DMS79 (cell line): Measurements from ENCODE around the gene VPS16.
"Not testable (repeated sequence)": the region's sequence is repeated elsewhere in the genome, so short reads cannot be mapped to it uniquely, and the experiment has no call there.

Source experiments
- DNase-seq: peaks from one replicate; lab custom pipeline; 2025; lab: John Stamatoyannopoulos, UW

The VPS16 gene

GRCh38 chr20:2871661-2872458 lies 31.3 kb downstream of the VPS16 start:
- DNase-seq = no peak

- DNase-seq = peak; percentile 6
These were observed 32.0 kb downstream of the VPS16 start for GRCh38 chr20:2872459-2873009.

- DNase-seq = peak; percentile 58
These were observed 32.6 kb downstream of the VPS16 start, which contains the start of gene PTPRA for GRCh38 chr20:2873010-2873746. Gene PTPRA, plus strand, starts transcription at chr20:2873481. Its CDS starts 90,797 bp downstream, at chr20:2964278.

- no peak for DNase-seq
These were observed 33.1 kb downstream of the VPS16 start for GRCh38 chr20:2873747-2874041.

- DNase-seq = no peak
These were observed 33.9 kb downstream of the VPS16 start for GRCh38 chr20:2874456-2874855.

- DNase-seq = no peak
These were observed 35.2 kb downstream of the VPS16 start for GRCh38 chr20:2875690-2876203.

GRCh38 chr20:2878515-2878914 lies 38.0 kb downstream of the VPS16 start:
- no peak for DNase-seq

GRCh38 chr20:2879146-2879545 lies 38.6 kb downstream of the VPS16 start:
- no peak for DNase-seq

GRCh38 chr20:2880650-2881049 lies 40.1 kb downstream of the VPS16 start:
- no peak for DNase-seq

GRCh38 chr20:2883726-2884637 lies 43.4 kb downstream of the VPS16 start:
- no peak for DNase-seq

GRCh38 chr20:2887715-2888114 lies 47.2 kb downstream of the VPS16 start:
- no peak for DNase-seq

- no peak for DNase-seq
These were observed 47.8 kb downstream of the VPS16 start for GRCh38 chr20:2888224-2888955.

- DNase-seq = no peak
These were observed 48.7 kb downstream of the VPS16 start for GRCh38 chr20:2889209-2889608.

GRCh38 chr20:2889797-2890196 lies 49.3 kb downstream of the VPS16 start:
- DNase-seq = no peak

- DNase-seq = no peak
These were observed 50.2 kb downstream of the VPS16 start for GRCh38 chr20:2890742-2891141.

GRCh38 chr20:2891343-2891742 lies 50.8 kb downstream of the VPS16 start:
- no peak for DNase-seq

- DNase-seq = no peak
These were observed 51.8 kb downstream of the VPS16 start for GRCh38 chr20:2892376-2892775.

GRCh38 chr20:2894221-2894620 lies 53.7 kb downstream of the VPS16 start:
- DNase-seq = no peak

- not testable (repeated sequence) for DNase-seq
These were observed 54.6 kb downstream of the VPS16 start for GRCh38 chr20:2895154-2895553.

- no peak for DNase-seq
These were observed 58.7 kb downstream of the VPS16 start for GRCh38 chr20:2899243-2899642.
